ENCODE results near the gene NUP188.
"Not testable (repeated sequence)": the region's sequence is repeated elsewhere in the genome, so short reads cannot be mapped to it uniquely, and the experiment has no call there.

NUP188 gene

GRCh38 chr9:128946571-128947276 is 775 bp upstream of the NUP188 start:
- DNase-seq: peak; percentile 27

- no peak for DNase-seq
These were observed 297 bp upstream of the NUP188 start for GRCh38 chr9:128947277-128947526.

- DNase-seq: not testable (repeated sequence)
These were observed 13.9 kb downstream of the NUP188 start for GRCh38 chr9:128961403-128961802.

GRCh38 chr9:128969491-128969890 is 22.0 kb downstream of the NUP188 start:
- DNase-seq: no peak

GRCh38 chr9:128972956-128973355 is 25.5 kb downstream of the NUP188 start:
- DNase-seq: no peak

- DNase-seq: no peak
These were observed 31.6 kb downstream of the NUP188 start for GRCh38 chr9:128979111-128979510.

- no peak for DNase-seq
These were observed 36.0 kb downstream of the NUP188 start for GRCh38 chr9:128983536-128983935.

- DNase-seq: no peak
These were observed 39.2 kb downstream of the NUP188 start for GRCh38 chr9:128986671-128987070.

- no peak for DNase-seq
These were observed 40.3 kb downstream of the NUP188 start for GRCh38 chr9:128987805-128988204.

GRCh38 chr9:128992995-128993394 is 45.5 kb downstream of the NUP188 start:
- no peak for DNase-seq

- DNase-seq: no peak
These were observed 48.3 kb downstream of the NUP188 start for GRCh38 chr9:128995791-128996190.

- no peak for DNase-seq
These were observed 51.0 kb downstream of the NUP188 start for GRCh38 chr9:128998462-128998861.

- DNase-seq: no peak
These were observed 52.2 kb downstream of the NUP188 start for GRCh38 chr9:128999581-129000206.

GRCh38 chr9:129001504-129002325 is 54.2 kb downstream of the NUP188 start:
- no peak for DNase-seq

GRCh38 chr9:129002992-129003391 is 55.5 kb downstream of the NUP188 start:
- DNase-seq: no peak

- not testable (repeated sequence) for DNase-seq
These were observed 56.7 kb downstream of the NUP188 start for GRCh38 chr9:129004173-129004572.

GRCh38 chr9:129005336-129005997 is 58.0 kb downstream of the NUP188 start:
- DNase-seq: no peak

- DNase-seq: peak; percentile 38
These were observed 59.0 kb downstream of the NUP188 start for GRCh38 chr9:129006328-129007034.

GRCh38 chr9:129007035-129007765 is 59.7 kb downstream of the NUP188 start:
- no peak for DNase-seq

- DNase-seq: no peak
These were observed 60.4 kb downstream of the NUP188 start for GRCh38 chr9:129007766-129008468.

- no peak for DNase-seq
These were observed 61.0 kb downstream of the NUP188 start for GRCh38 chr9:129008469-129008965.
